Measurements from ENCODE around the gene SYTL2.
A peak's percentile ranks its signal among the peaks of the same experiment; 100 is the strongest.
"Not testable (repeated sequence)": the region's sequence is repeated elsewhere in the genome, so short reads cannot be mapped to it uniquely, and the experiment has no call there.

SYTL2 gene

GRCh38 chr11:85680897-85681296 is 130.0 kb downstream of the SYTL2 start:
- DNase-seq, result no peak

- DNase-seq, result no peak
Observed at GRCh38 chr11:85679576-85679975, 131.4 kb downstream of the SYTL2 start.

DNA sequence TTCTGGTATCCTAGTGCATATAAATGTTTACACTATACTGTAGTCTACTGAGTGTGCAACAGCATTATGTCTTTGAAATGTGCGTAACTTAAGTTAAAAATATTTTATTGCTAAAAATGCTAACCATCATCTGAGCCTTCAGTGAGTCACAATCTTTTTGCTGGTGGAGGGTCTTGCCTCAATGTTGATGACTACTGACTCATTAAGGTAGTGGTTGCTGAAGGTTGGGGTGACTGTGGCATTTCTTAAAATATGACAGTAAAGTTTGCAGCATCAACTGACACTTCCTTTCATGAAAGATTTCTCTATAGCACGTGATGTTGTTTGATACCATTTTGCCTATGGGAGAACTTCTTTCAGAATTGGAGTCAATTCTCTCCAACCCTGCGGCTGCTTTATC is 137.5 kb downstream of the SYTL2 start:
- DNase-seq, result peak; percentile 75

DNA sequence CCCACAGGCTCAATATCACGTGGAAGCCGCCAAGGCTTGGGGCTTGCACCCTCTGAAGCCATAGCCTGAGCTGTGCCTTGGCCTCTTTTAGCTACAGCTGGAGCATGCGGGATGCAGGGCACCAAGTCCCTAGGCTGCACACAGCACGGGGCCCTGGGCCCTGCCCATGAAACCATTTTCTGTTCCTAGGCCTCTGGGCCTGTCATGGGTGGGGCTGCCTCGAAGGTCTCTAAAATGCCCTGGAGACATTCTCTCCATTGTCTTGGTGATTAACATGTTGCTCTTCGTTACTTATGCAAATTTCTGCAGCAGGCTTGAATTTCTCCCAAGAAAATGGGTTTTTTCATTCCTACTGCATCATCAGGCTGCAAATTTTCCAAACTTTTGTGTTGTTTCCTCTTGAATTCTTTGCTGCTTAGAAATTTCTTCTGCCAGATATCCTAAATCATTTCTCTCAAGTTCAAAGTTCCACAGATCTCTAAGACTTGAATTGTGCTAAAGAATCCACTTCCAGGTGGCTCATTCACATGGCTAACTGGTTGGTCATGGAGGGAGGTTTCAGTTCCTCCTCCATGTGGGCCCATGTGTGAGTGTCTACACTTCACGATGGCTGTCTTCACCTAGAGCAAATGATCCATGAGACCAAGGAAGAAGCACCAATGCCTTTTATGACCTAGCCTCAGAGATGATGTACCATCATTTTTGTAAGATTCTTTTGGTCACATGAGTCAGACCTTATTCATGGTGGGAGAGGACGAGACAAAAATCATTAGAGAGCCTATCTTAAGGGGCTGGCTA is 138.6 kb downstream of the SYTL2 start:
- peak; percentile 88 for DNase-seq

DNA sequence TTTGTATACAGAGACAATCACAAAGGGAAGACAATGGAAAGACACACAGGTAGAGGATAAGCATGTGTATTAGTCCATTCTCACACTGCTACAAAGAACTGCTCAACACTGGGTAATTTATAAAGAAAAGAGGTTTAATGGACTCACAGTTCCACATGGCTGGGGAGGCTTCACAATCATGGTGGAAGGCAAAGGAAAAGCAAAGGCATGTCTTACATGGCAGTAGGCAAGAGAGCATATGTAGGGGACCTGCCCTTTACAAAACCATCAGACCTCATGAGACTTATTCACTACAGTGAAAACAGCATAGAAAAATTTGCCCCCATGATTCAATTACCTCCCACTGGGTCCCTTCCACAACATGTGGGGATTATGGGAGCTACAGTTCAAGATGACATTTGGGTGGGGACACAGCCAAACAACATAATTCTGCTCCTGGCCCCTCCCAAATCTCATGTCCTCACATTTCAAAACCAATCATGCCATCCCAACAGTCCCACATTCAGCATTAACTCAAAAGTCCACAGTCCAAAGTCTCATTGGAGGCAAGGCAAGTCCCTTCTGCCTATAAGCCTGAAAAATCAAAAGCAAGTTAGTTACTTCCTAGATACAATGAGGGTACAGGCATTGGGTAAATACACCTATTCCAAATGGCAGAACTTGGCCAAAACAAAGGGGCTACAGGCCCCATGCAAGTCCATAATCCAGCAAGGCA is 139.8 kb downstream of the SYTL2 start:
- not testable (repeated sequence) for DNase-seq

GRCh38 chr11:85668157-85668556 is 142.8 kb downstream of the SYTL2 start:
- no peak for DNase-seq

- no peak for DNase-seq
Observed at GRCh38 chr11:85666687-85667086, 144.3 kb downstream of the SYTL2 start.

DNA sequence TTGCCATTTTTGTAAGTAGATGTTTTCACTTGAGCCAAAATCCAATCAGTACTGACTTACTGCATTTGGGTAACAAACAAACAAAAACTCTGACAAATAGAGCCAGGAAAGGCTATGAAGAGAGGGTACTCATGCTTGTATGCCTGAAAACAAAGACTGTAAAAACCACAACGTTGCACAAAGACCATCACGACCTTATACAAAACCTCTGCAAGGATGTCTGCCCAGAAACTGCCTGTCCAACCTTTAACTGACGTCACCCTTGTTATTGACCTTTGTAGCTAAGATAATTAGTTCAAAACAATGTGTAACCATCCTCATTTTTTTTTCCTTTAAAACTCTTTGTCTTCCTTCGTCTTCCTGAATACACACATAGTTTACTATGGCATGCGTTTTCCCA is 145.2 kb downstream of the SYTL2 start:
- DNase-seq, result no peak

- peak; percentile 96 for DNase-seq
Observed at GRCh38 chr11:85664615-85665481, 146.1 kb downstream of the SYTL2 start, which contains the start of gene CREBZF. Gene CREBZF, minus strand, starts transcription at chr11:85665129. Its CDS starts 254 bp downstream, at chr11:85664875.

DNA sequence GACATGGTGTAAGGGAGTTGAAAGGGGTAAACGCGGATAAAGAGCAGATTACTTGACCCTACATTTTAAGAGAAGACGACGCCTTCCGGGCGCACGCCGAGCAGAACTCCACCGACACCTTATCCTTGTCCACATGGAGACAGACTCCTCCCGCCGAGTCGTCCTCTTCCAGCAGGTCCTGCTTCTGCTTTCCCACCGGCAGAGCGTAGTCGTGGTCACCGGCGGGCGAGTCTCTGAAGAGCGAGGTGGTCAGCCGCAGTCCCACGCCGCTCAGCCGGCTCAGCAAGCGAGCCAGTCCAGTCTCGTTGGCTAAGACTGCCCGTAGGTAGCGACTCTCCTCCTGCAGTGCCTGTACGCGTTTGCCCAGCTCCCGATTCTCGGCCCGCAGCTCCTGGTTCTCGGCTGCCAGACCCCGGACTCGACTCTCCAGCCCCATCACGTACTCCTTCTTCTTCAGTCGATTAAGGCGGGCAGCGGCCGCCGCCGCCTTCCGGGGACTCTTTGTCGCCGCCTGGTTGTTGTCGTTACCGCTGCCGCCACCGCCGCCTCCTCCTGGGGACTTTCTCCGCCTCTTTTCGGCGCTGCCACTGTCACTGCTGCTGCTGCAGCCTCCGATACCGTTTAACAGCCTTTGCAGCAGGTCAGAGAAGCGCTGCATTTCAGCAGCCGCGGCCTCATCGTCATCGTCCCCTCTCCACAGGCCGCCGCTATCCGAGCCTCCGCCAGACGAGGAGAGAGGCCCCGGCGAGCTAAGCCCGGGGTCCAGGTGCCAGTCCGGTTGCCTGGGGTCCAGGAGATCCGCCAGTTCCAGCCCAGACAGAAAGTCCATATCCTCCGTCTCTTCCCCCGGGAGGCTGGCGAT is 147.0 kb downstream of the SYTL2 start:
- peak; percentile 74 for DNase-seq

- DNase-seq, result no peak
Observed at GRCh38 chr11:85663080-85663752, 147.7 kb downstream of the SYTL2 start.

DNA sequence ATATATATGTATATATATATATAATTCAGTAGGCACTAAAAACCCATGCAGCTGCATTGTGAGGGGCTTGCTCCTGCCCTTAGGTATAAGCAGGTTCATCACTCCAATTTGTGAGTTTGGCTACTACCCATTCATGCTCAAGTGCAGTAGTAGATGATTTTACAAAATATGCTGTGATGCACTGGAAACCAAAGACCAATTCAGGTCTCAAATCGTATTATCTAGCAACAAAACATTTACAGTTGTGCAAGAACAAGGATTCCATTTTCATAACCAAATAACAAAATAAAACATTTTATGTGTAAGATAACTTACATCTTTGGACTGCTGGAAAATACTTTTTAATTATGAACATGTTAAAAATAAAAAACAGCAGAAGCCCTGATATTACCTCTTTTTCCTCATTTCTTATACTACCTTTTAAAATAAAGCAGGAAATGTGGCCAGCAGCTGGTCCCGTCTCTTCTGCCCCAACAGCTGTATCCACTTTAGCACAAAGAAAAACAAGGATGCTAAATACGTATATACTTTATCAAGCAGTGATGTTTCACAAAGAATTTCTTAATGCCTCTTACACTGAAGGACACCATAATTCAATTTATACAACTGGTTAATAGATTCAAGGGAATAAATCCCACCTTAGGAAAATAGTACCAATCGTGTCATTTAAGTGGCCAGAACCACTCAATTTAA is 148.8 kb downstream of the SYTL2 start:
- DNase-seq, result no peak

DNA sequence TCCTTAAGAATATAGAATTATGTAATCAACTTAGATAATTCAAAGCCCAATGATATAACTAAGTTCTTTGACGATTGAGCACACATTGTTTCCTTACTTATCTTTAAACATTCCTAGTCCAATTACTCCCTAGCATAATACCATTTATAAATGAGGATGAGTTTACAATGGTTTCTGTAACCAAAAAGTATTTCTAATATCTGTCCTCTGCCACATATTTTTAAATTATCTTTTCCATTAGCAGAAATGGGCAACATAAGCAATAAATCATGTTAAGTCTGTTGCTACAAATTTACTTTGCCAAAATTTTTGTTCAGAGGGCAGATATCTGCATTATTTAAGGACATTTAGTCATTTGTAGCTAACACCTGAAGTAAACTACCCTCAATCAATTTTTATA is 152.8 kb downstream of the SYTL2 start:
- no peak for DNase-seq

DNA sequence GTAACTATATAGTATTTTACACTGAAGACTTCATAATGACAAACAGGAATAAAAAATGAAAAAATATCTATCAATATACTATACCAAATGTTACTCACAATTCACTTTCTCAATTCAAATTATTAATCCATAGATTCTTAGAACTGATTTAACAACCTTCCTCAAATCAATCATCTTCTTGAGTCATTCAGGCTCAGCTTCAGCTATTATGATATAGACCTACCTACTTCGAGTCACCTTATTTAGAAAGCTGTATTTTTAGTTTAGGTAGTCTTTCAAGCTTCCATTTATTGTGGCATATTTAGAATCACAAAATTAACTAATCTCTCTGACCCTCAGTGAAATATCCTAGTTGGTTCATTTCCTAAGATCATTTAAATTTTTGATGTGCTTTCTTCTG is 154.2 kb downstream of the SYTL2 start:
- DNase-seq, result no peak

DNA sequence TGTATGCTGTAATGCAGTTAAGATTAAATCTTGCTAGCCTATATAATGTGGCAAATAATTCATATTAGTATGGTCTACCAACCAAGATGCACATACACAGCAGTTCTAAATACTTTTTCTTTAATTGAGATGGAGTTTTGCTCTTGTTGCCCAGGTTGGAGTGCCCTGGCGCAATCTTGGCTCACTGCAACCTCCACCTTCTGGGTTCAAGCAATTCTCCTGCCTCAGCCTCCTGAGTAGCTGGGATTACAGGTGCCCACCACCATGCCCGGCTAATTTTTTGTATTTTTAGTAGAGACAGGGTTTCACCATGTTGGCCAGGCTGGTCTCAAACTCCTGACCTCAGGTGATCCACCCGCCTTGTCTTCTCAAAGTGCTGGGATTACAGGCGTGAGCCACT is 156.6 kb downstream of the SYTL2 start:
- not testable (repeated sequence) for DNase-seq

DNA sequence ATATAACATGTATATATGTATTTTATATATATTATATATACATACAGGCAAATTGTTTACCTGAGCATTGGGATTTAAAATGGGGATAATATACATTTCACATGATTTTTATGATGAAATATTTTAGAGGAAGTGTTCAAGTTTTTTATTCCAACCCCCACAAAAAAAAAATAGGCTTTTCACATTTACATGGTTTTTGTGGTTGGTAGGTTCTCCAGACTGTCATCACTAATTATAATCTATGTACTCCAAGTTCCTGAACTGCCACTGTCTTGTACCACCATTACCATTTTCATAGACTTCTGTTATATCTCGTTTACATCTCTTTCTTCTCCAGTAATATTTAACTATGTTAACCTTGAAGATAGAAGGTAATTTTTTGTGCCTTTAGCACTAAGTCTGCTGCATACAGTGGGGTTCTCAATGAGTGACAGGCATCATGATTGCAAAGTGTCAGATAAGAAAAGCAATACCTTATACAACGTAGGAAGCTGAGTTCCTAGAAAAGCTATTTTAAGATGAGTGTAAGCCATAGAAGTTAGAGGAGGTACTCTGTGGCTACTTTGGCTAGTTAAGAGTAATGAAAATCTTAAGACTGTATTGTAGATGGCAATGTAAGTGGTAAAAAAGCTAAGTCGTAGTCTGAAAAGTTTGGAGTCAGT is 158.0 kb downstream of the SYTL2 start:
- DNase-seq, result no peak

GRCh38 chr11:85651118-85651517 is 159.8 kb downstream of the SYTL2 start:
- no peak for DNase-seq

DNA sequence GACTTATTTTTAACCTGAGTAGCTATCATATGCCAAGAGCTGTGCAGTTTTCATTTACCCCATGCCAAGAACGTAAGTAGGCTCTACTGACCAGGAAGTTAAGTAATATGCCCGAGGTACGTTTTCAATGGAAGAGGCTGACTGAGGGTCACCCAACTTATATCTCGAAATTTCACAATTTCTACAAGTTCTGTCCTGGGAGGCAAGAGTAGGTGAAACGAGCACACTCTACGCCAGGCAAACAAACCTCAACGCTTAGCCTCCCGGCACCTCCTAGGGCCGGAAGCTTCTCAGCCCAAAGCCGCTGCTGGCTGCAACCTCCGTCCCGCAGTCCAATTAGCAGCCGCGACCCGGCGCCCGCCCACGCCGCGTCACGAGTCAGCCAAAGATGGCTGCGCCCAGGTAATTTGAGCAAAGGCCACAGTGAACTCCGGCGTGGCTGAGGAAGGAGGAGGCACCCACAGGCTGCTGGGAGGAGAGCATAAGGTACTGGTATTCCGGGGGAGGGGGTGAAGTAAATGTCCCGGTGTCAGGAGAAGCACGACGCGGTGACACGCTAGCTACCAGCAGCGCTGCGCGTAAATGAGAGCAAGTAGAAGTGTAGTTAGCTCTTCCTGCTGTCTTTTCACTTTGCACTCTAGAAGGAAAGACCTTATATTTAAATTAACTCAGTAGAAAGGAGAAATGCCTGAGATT is 163.2 kb downstream of the SYTL2 start, which contains the start of gene TMEM126A:
Gene TMEM126A (plus strand): TSS at position 364 of the 696 bp plus-strand sequence. CDS start 2,289 bp downstream, outside the sequence.
- DNase-seq, result peak; percentile 82

GRCh38 chr11:85647078-85647477 is 163.9 kb downstream of the SYTL2 start:
- DNase-seq, result no peak

Data from fibroblast of skin of right biceps (primary cell).